Fibroblast of skin of abdomen (primary cell): Measurements from ENCODE around the gene AOAH.
A peak's percentile ranks its signal among the peaks of the same experiment; 100 is the strongest.

Experiments used
- DNase-seq: peaks from one replicate; pipeline ENCODE4 v3.0.0-alpha.2; 2013

Gene AOAH

DNA sequence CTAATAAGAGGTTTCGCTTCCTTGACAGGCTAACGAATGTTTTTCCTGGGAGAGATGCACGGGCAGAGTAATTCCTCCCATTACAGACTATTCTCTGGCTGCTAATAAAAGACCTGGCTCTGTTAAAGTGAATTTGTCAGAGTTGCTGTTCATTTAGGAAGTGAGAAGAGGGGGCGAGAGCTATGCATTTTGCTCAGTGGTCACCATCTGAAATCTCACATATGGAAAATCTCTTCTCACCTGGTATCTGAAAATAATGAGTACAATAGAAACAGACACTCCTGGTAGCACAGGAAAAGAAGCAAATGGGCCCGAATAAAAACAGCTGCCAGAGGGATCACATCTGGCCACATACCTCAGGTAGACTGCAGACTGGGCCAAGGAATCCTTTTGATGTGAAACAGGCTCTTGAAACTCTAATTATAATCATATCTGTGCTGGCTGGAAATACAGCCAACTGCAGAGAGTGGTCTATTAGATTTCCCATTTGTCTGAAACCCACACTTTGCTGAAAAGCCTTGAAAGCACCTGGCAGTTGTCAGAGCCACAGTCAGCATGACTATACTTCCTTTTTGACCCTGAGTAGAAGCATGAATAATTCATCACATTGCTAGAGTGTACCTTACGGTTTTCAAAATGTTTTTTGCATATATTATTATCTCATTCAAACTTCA, 33.6 kb downstream of the AOAH start:
- no peak for DNase-seq

DNA sequence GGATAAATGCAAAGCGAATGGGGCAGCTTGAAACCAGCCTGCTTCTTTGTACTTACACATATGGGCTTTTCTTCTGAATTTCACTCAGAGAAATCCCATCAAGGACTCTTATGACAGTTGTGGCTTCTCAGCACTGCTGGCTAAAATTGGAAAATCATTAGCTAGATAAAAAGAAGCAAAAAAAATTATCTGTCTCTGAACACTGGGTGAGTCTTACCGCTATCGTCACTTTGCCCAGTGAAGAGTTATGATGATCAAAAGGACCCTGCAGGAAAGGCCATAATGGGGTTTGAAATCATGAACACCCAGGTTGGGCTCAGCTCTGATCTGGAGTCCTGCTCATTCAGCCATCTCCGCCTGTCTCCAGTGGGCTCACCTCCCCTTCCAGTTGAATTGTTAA, 34.3 kb downstream of the AOAH start:
- DNase-seq, result no peak

DNA sequence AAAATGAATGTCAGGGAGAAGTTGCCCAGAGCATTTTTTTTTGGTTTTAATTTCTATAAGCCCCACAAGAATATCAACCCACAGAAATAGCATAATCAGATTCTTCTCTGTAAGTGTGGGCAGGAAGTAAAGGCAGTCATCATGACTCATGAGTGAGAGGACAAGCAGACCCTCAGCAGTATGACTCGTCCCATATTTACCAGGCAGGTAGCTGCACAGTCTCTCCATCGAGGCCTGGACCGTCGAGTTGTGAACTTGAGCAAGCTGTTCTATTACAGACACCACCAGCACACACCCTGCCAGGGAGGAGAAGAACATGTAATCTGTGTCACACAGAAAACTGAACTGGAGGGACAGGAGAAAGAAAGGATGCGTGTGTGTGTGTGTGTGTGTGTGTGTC, 37.8 kb downstream of the AOAH start:
- DNase-seq, result peak; percentile 43

DNA sequence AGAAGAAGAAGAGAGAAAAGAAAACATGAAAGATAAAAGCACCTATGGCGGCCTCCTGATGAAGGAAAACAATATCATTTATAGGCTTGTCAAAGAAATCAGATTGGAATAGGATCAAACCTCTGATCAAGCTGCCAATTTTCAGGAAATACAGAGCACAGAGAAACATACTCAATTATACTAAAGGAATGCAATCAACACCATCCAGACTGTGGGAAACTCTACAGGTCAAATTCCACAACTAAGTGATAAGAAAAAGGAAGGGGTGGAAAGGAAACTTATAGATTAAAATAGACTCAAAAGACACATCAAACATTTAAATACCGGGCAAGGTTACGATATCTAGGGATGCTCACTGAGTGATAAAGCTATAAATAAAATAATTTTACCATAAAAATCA, 39.3 kb downstream of the AOAH start:
- no peak for DNase-seq

DNA sequence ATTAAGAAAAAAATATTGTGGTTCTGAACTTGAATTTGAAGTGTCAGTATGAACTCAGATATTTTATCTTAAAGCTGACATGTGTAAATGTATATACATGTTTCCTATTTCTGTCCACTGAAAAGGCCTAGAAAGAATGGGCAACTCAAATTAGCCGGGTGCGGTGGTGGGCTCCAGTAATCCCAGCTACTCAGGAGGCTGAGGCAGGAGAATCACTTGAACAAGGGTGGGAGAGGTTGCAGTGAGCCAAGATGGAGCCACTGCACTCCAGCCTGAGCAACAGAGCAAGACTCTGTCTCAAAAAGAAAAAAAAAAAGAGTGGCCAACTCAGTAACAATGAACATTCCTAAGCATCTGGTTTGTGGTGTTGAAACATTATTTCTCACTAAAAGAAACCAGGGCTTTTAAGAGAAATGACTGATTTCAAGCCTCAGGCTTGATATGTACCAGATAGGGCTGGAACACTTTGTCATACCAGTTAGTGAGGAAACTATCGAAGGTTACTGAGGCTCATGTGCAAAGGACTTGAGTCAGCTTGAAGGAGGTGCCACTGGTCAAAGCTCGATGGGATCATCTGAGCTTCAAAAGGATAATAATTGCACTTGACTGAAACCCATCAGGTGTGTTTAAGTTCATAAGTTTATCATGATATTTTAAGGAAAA, 40.5 kb downstream of the AOAH start:
- peak; percentile 19 for DNase-seq

DNA sequence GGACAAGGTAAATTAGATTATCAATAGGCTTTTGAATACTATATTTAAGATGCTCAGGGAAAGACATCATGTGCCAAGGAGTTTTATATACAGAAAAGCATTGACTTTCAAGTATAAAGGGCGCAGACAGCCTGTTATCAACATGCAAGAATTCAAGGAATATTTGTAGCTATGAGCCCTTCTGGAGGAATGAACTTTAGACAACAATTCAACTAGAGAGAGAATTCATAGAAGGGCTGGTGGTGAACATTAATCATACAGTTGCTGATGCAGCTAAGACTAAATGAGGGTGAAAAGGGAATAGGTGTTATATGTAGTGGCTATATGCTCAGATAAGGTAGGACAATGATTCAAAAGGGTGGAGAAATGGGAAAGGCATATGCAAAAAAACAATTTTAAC, 41.2 kb downstream of the AOAH start:
- DNase-seq, result no peak

DNA sequence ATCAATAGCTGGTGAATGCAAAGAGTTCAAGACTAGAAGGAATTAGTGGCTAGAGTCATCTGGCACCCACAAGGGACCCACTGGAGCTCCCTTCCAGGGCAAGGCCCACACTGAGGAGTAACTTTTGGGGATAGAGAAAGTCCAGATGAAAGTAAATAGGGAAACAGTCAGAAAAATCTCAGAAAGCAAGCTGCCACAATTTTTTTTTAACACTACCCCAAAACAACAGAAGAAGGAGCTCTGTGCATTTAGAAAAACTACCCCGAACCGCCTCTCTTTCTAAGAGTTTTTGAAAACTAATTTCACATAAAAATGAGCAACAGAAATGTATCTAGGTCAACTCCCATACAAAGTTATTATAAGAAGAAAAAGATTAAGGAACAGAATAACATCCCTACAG, 42.2 kb downstream of the AOAH start:
- no peak for DNase-seq

DNA sequence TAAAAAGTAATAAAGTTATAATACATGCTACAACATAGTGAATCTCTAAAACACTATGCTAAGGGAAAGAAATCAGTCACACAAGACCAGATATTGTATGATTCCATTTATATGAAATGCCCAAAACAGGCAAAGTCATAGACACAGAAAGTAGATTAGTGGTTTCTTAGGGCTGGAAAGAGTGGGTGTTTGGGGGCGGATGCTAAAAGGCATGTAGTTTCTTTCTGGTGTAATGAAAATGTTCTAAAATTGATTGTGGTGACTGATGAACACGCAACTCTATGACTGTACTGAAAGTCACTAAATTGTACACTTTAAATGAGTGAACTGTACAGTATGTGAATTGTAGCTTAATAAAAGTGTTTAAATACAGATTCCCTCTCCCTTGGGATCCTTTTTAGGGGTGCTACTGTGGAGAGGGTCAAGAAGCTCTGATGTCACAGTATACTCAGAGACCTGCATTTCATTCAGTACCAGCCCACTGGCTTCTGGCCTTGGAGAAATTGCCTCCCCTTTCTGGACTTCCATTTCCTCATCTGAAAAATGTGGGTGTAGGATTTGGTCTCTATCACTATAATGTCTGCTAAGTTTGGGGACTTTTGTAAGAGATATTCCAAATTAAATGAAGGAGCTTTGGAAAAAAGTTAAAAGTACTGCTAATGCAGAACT, 46.4 kb downstream of the AOAH start:
- DNase-seq, result no peak

DNA sequence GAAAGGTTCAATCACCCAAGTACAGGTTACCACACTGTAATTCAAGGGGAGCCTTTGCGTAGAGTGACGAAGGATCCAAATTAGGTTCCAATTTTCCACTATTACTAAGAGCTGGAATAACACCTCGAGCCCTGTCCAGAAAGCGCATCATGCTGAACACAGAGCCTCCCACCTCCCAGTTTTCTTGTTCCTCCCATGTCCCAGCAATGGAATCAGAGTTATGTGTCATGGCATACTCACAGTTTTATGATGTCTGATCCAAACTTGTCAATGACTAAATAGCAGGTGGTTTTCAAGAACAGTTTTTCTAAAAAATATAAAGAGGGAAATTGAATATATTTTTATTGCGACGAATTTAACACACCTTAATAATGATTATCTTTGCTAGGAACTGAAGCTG, 50.6 kb downstream of the AOAH start:
- DNase-seq, result no peak

DNA sequence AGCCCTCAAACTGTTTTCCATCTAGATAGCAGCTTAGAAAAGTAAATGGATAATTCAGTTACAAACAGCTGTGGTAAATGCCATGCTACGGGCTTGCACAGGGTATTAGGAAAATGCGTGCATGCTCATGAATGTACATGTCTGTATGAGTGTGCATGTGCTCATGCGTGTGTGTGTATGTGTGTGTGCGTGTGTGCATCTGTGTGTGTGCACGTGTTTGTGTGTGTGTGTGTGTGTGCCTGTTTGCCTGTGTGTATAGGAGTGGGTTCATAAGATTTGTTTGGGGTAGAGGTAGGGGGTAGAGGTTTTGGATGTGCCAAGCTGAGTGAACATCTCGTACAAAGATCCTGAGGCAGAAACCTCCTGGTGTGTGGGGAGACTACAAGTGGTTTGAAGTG, 52.9 kb downstream of the AOAH start:
- DNase-seq, result no peak

DNA sequence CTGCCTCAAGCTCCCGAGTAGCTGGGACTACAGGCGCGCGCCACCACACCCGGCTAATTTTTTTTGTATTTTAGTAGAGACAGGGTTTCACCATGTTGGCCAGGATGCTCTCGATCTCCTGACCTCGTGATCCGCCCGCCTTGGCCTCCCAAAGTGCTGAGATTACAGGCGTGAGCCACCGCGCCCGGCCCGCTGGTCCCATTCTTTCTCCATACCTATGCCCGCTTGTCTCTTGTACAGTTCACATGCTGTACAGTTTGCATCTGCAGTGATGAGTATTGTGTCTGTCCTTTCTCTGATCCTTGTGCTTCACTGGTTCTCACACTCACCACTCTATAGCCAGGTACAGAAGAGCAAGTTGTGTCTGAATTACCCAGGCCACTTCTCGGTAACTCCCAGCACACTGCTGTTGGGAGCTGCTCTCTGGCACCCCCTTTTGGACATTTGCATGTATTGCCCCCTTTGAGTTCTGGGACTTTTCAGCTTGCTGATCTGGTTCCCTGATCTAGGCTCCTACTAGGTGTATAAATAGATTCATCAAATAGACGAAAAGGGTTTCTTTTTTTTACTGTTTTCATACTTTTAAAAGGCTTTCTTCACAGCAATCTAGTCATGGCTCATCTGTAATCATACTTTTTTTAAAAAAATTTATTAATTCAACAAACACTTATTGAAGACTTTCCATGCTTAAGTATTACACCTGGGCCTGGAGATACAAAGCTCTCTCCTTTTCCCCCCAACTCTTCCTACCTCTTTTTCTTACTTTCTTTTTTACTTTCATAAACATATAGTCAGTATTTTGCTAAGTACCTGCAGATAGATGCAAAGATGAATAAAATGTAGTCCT, 53.5 kb downstream of the AOAH start:
- peak; percentile 60 for DNase-seq

DNA sequence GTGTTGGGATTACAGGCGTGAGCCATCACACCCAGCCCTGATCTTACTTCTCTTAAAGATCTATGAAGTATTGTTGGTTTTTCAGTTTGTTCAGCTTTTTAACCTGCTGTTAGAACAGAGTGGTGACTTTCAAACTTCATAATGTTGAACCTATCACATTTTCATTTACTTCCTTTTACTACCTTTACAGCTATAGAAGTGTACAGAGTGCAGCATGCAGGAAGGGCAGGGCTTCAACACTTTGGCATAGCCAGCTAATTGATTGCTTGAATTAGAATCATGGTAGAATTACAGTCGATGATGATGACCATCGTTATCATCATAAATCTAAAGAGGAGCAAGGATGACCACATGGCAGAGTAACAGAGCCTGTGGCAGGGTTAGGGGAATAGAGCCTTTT, 55.5 kb downstream of the AOAH start:
- no peak for DNase-seq

DNA sequence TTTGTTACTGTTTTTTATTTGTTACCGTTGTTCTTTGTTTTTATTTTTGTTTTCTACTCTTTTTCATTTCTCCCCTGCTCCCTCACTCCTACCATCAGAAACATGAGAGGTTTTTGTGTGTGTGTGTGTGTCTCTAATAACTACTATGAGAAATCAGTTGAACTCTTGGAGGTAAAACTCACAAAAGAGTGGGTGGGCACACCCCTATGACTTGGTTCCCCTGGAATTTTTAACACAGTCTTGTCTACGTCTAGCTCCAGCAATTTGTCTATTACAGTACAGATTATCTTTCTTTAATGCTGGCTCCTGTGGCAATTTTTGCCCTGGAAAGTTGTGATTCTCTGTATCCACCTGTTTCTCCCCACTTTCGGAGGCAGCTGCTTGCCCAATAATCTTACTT, 56.2 kb downstream of the AOAH start:
- no peak for DNase-seq

DNA sequence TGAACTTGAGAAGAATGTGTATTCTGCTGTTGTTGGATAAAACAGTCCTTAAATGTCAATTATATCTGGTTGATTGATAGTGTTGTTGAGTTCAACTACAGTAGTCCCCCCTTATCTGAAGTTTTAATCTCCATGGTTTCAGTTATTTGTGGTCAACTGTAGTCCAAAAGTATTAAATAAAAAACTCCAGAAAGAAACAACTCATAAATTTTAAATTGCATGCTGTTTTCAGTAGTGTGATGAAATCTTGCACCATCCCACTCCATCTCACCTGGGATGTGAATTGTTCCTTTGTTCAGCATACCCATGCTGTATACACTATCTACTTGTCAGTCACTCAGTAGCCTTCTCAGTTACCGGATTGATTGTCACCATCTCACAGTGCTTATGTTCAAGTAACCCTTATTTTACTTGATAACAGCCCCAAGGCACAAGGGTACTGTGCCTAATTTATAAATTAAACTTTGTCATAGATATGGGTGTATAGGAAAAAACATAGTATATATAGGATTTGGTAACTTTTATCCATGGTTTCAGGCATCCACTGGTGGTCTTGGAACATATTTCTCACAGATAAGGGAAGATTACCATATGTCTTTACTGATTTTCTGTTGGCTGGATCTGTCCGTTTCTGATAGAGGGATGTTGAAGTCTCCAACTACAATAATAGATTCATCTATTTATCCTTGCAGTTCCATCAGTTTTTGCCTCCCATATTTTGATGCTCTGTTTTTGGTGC, 57.1 kb downstream of the AOAH start:
- DNase-seq, result peak; percentile 50

DNA sequence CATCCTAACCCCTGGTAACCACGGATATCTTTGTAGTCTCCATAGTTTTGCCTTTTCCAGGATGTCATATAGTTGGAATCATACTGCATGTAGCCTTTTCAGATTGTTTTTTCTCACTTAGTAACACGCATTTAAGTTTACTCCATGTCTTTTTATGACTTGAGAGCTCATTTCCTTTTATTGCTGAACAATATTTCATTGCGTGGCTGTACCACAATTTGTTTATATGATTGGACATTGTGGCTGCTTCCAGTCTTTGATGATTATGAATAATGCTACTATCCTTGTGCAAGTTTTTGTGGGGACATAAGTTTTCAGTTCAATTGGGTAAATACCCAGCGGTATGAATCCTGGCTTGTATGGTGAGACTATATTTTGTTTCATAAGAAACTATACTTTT, 60.8 kb downstream of the AOAH start:
- DNase-seq, result no peak

DNA sequence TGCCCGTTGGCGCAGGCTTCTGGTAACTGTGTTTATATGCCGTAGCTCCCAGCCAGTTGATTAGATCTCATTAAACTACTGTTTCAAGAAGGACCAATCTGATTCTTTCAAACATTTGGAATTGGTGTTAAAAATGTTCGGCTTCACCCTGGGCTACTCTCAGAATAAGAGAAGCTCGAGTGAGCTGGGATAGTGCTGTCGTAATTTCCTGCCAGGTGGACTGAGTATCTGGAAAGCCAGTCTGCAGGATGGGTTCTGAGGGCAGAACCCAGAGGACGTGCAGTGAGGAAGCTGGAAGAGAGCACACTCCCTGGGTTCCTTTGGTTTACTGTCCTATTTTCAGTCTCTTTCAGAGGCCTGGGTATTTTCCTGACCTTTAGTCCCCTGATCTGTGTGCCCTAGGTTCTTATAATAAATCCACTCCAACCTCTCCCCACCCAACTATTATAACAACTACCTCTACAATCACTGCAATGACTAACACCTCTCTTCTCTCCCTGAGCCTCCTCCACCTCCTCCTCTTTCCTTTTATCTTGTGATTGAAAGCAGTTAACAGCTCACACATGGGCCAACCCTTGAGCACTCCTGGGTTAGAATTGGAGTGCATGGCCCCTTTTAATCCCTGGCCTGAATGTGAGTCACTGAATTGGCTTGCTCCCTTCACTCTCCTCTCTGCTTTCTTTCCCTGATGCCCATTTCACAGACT, 63.0 kb downstream of the AOAH start:
- DNase-seq, result peak; percentile 17

DNA sequence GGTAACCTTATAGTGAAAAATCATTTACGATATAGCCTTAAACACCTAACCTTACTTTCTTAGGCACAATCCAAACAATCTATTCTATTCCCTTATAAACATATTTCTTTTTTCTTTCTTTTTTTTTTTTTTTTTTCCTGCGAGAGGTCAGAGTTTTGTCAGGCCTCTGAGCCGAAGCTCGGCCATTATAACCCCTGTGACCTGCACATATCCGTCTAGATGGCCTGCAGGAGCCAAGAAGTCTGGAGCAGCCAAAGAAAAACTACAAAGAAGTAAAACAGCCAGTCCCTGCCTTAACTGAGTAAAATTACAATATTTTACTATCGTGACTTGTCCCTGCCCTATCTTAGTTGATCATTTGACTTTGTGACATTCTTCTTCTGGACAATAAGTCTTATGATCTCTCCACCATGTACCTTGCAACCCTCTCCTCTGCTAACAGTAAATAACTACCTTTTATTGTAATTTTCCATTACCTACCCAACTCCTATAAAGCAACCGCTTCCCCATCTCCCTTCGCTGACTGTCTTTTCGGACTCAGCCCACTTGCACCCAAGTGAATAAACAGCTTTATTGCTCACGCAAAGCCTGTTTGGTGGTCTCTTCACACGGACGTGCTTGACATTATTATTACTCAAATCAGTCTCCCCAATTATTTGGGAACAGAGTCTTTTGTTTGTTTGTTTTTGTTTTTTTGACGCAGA, 64.5 kb downstream of the AOAH start:
- no peak for DNase-seq

DNA sequence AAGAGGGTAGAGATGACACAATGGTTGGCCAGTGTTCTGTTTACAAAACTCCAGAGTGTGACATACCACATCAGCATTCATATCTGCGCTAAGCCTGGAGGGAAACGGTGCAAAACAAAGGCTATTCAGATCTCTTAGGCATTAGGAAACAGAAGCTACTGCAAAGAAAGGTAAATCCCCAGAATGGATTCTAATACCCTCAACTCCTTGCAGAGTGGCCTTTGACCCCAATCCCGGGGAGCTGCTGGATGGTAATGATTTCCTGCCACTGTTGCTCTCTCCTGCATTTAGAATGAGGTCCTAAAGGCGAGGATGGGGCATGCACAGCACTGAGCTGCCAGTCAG, 65.2 kb downstream of the AOAH start:
- peak; percentile 61 for DNase-seq

DNA sequence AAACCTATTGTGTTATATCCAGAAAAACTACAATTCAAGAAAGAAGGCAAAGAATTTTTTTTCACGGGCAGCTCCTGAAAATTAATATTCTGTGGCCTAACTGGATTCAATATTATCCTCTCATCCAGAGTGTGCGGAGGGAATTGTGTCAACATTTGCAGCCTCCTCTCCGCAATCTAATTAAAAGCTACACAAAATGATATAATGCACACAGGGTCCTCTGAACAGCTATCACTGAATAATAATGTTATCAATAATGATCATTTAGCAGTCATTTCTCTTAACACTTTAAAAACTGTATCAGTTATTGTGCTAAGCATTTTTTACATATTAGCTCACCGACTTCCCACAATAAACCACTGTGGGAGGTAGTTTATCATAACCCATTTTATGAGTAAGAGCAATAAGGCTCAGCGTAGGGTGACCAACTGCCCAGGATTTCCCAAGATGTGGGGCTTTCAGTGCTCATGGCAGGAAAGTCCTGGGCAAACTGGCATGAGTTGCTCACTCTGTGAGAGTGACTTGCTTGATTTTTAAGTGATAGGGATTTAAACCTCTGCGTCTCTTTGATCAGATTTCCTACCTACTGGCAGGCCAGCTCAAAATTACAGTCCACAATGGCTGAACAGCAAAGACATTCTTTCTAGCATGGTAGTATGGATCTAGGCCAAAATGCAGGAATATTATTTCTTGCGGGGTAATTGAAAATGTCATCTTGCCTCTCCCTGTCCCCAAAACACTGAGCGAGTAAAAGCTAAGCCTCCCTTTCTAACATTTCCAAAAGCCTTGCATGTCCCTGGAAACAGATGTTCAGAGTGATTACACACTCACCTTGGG, 65.7 kb downstream of the AOAH start:
- DNase-seq, result peak; percentile 82

DNA sequence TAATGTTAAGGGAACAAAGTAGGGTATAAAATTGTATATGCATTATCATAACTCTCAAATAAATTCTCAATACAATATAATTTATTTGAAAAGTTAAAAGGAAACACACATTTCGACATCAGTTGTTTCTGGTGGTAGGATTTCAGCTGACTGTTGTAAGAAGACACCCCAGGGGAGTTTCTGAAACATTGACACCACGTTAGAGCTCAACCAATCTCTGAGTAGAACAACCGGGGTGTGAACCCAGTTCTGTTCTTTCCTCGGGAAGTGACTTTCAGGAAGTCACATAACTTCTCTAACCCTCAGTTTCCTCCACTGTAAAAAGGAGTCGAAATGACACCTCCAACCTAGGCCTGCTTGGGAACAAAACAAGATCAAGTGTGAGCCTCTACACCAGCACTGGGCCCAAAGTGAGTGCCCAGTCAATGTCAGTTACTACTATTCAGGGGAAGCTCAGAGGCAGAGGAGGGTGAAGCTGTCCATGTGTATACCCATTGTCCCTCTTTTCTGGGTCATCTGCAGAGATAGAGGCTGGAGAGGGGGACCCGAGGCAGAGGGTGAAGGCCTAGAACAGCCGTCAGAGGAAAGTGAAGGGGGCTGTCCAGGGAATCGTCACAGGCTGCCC, 67.1 kb downstream of the AOAH start:
- no peak for DNase-seq
